Activated CD4-positive, alpha-beta T cell treated with anti-CD3 and anti-CD28 coated beads for 4 hours (primary cell): ENCODE results near the gene VPS8.
A peak's percentile ranks its signal among the peaks of the same experiment; 100 is the strongest.
"Not testable (repeated sequence)": the region's sequence is repeated elsewhere in the genome, so short reads cannot be mapped to it uniquely, and the experiment has no call there.

ENCODE experiments used
- DNase-seq, 2 donors: peaks; one replicate each; pipeline ENCODE4 v3.0.0-alpha.2; 2020

The VPS8 gene

GRCh38 chr3:184873141-184873540 lies 61.2 kb downstream of the VPS8 start:
- DNase-seq = no peak

- DNase-seq = peak in 1 of 2 donors; percentile 1
Observed at GRCh38 chr3:184874709-184875644, 63.0 kb downstream of the VPS8 start.

GRCh38 chr3:184880276-184881019 lies 68.5 kb downstream of the VPS8 start:
- no peak for DNase-seq

GRCh38 chr3:184884359-184885017 lies 72.5 kb downstream of the VPS8 start:
- DNase-seq = no peak

- no peak for DNase-seq
Observed at GRCh38 chr3:184885112-184885511, 73.1 kb downstream of the VPS8 start.

- no peak for DNase-seq
Observed at GRCh38 chr3:184887574-184887973, 75.6 kb downstream of the VPS8 start.

GRCh38 chr3:184889312-184889904 lies 77.4 kb downstream of the VPS8 start:
- DNase-seq = no peak

GRCh38 chr3:184894051-184894450 lies 82.1 kb downstream of the VPS8 start:
- DNase-seq = no peak

GRCh38 chr3:184895350-184895749 lies 83.4 kb downstream of the VPS8 start:
- no peak for DNase-seq

GRCh38 chr3:184896336-184896735 lies 84.4 kb downstream of the VPS8 start:
- DNase-seq = no peak

- no peak for DNase-seq
Observed at GRCh38 chr3:184899953-184900595, 88.1 kb downstream of the VPS8 start.

GRCh38 chr3:184907031-184907430 lies 95.1 kb downstream of the VPS8 start:
- DNase-seq = not testable (repeated sequence)

- no peak for DNase-seq
Observed at GRCh38 chr3:184907681-184908649, 96.0 kb downstream of the VPS8 start.

- no peak for DNase-seq
Observed at GRCh38 chr3:184908859-184909258, 96.9 kb downstream of the VPS8 start.

- no peak for DNase-seq
Observed at GRCh38 chr3:184910664-184911063, 98.7 kb downstream of the VPS8 start.

GRCh38 chr3:184911570-184911969 lies 99.6 kb downstream of the VPS8 start:
- no peak for DNase-seq

- DNase-seq = no peak
Observed at GRCh38 chr3:184912163-184912562, 100.2 kb downstream of the VPS8 start.

GRCh38 chr3:184914628-184915027 lies 102.7 kb downstream of the VPS8 start:
- DNase-seq = no peak

- no peak for DNase-seq
Observed at GRCh38 chr3:184918750-184919149, 106.8 kb downstream of the VPS8 start.

GRCh38 chr3:184919651-184920050 lies 107.7 kb downstream of the VPS8 start:
- no peak for DNase-seq

GRCh38 chr3:184924547-184924946 lies 112.6 kb downstream of the VPS8 start:
- DNase-seq = no peak
